T-cell (primary cell): ENCODE measurements around the gene CTNND2. TPM values are rescaled to one million over a fixed set of nuclear protein-coding genes. Genes with fewer than 3 reads are reported as not detected.

Source experiments
- ATAC-seq, 4 experiments: fragments of 200-7000 bp in 3 of 4; fragments of 150-1000 bp in 1 of 4; cut with Tn5 transposase; replicated peaks in 1 of 4; 1 replicate in 3 of 4; 2 replicates in 1 of 4; pipeline ENCODE4 v1.10.0; 2021; ENCODE audit warnings: moderate library complexity in 3 of 4, mild to moderate bottlenecking in 2 of 4, moderate number of reproducible peaks in 1 of 4
- CTCF ChIA-PET, 2 donors: fragments of 300-600 bp; sonication (Branson Sonifier 250); formaldehyde crosslinking; loops; one replicate each; lab custom pipeline; 2022; ENCODE audit warnings: antibody characterized with exemption in 2 of 2; lab: Charles Lee
- POLR2A ChIA-PET, 2 donors: fragments of 300-600 bp; sonication (Branson Sonifier 250); formaldehyde crosslinking; loops; one replicate each; lab custom pipeline; 2022; ENCODE audit warnings: antibody characterized with exemption in 2 of 2; lab: Charles Lee
- DNase-seq, 35 experiments: peaks; one replicate each; pipeline versions ENCODE4 v3.0.0 to v3.0.0-alpha.2; 2013 to 2023
- H3K27ac ChIP-seq: one replicate; pipeline ENCODE4 v1.5.1; 2013; ENCODE audit warnings: low read length
- H3K27me3 ChIP-seq, 2 experiments: replicated peaks in 1 of 2; 1 replicate in 1 of 2; 2 replicates in 1 of 2; pipeline versions ENCODE4 v1.6.1 to v1.7.0; 2013; ENCODE audit warnings: low read length in 1 of 2, mixed read lengths in 1 of 2; ENCODE audit not compliant: control insufficient read depth in 2 of 2, insufficient read depth in 2 of 2; ENCODE audit errors: extremely low read depth in 1 of 2
- H3K36me3 ChIP-seq, 2 donors: 1 replicate in 1 of 2; 2 replicates in 1 of 2; pipeline versions ENCODE4 v1.6.1 to v1.7.0; 2013; ENCODE audit warnings: low read length in 1 of 2; ENCODE audit not compliant: control insufficient read depth in 2 of 2, insufficient read depth in 1 of 2; ENCODE audit errors: extremely low read depth in 1 of 2
- H3K4me1 ChIP-seq, 2 experiments: 1 replicate in 1 of 2; 2 replicates in 1 of 2; pipeline versions ENCODE4 v1.6.1 to v1.7.0; 2013; ENCODE audit warnings: low read length in 2 of 2, mixed read lengths in 1 of 2; ENCODE audit not compliant: insufficient read depth in 2 of 2, control insufficient read depth in 1 of 2; ENCODE audit errors: extremely low read depth in 1 of 2
- H3K4me3 ChIP-seq, 2 donors: 1 replicate in 1 of 2; 2 replicates in 1 of 2; pipeline versions ENCODE4 v1.5.1 to v1.7.0; 2013; ENCODE audit warnings: mild to moderate bottlenecking in 2 of 2, low read length in 1 of 2, moderate library complexity in 1 of 2; ENCODE audit not compliant: control insufficient read depth in 1 of 2; ENCODE audit errors: extremely low read depth in 1 of 2
- H3K9me3 ChIP-seq: 2 replicates; pipeline ENCODE4 v1.7.0; 2013
- H3K27ac Mint-ChIP-seq, 2 donors: one replicate each; pipeline ENCODE4 v1.8.0; 2020 to 2021; ENCODE audit warnings: mild to moderate bottlenecking in 2 of 2, mixed read lengths in 2 of 2
- H3K27me3 Mint-ChIP-seq, 2 donors: one replicate each; pipeline ENCODE4 v1.8.0; 2021 to 2022; ENCODE audit warnings: mixed read lengths in 2 of 2
- H3K36me3 Mint-ChIP-seq: one replicate; pipeline ENCODE4 v1.8.0; 2021; ENCODE audit warnings: mixed read lengths
- H3K4me1 Mint-ChIP-seq, 3 donors: one replicate each; pipeline ENCODE4 v1.8.0; 2020 to 2022; ENCODE audit warnings: mixed read lengths in 3 of 3, mild to moderate bottlenecking in 1 of 3
- H3K4me3 Mint-ChIP-seq, 3 donors: one replicate each; pipeline ENCODE4 v1.8.0; 2020 to 2022; ENCODE audit warnings: mild to moderate bottlenecking in 3 of 3, mixed read lengths in 3 of 3, moderate library complexity in 3 of 3
- H3K9me3 Mint-ChIP-seq, 3 donors: one replicate each; pipeline ENCODE4 v1.8.0; 2020 to 2022; ENCODE audit warnings: mixed read lengths in 3 of 3
- WGBS: methylation state at CpG from one replicate; pipeline ENCODE4 v1.1.5; 2013; ENCODE audit warnings: missing lambda C conversion rate; ENCODE audit not compliant: insufficient coverage; 5-methylcytosine and 5-hydroxymethylcytosine counted together
- total RNA-seq, 35 experiments: library from RNA in 6 of 35; stranded (reverse) in 6 of 35; fragments of 120-200 nt in 1 of 35; gene quantifications; one replicate each; pipeline versions ENCODE4 v1.2.1 to v1.2.4 and lab custom pipeline; 2013 to 2026

Gene CTNND2
- total RNA-seq, 5 donors from 2014 or later (not counting 1 experiment from before 2014, with no cell fraction given), result 0.22 TPM; not detected in 4

DNA sequence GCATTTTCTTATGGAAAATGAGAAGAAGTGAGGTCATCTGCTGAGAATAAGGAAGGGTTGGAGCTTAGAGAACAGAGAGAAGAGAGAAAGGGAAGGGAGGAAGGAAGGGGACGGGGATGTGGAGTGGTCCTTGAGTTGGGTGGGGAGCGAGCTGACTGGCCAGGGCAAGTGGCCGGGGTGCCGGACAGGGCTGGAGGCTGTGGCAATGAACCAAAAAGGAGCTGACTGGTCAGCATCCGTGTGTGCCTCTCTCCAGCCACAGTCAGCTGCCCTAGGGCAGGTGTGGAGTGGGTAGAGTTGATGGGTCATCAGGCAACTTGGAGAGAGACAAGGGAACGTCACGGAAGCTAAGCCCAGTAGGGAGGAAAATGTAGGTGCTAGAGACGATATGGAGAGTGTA is 908.4 kb downstream of the CTNND2 start:
- Mint-ChIP-seq H3K4me1 (no peaks in the 10 kb centered on the region), H3K4me3 (no peak overlapping the region), H3K36me3 (no peaks in the 10 kb centered on the region), H3K9me3 (no peaks in the 10 kb centered on the region), H3K27me3 (peaks cover 0 to 19% of the 10 kb centered on the region in 2 donors), H3K27ac (no peak overlapping the region)
- DNase-seq (no peak), ATAC-seq (no peak)
- ChIA-PET CTCF (interaction anchor here in 1 of 2 donors (0.5 kb wide), 1 partner anchor 9 kb away, joined by 3 read pairs; no protein-coding TSS in a partner anchor), POLR2A (no interaction called here)
- no peak overlapping the region for H3K4me3 ChIP-seq
- no peaks in the 10 kb centered on the region for H3K9me3 ChIP-seq
- no peak overlapping the region for H3K27ac ChIP-seq
- H3K36me3 ChIP-seq, result no peaks in the 10 kb centered on the region
- WGBS, result 89% methylated on average over 8 of the region's 8 CpGs
- no peaks in the 10 kb centered on the region for H3K4me1 ChIP-seq
- peaks cover 0 to 5% of the 10 kb centered on the region in 2 experiments for H3K27me3 ChIP-seq

DNA sequence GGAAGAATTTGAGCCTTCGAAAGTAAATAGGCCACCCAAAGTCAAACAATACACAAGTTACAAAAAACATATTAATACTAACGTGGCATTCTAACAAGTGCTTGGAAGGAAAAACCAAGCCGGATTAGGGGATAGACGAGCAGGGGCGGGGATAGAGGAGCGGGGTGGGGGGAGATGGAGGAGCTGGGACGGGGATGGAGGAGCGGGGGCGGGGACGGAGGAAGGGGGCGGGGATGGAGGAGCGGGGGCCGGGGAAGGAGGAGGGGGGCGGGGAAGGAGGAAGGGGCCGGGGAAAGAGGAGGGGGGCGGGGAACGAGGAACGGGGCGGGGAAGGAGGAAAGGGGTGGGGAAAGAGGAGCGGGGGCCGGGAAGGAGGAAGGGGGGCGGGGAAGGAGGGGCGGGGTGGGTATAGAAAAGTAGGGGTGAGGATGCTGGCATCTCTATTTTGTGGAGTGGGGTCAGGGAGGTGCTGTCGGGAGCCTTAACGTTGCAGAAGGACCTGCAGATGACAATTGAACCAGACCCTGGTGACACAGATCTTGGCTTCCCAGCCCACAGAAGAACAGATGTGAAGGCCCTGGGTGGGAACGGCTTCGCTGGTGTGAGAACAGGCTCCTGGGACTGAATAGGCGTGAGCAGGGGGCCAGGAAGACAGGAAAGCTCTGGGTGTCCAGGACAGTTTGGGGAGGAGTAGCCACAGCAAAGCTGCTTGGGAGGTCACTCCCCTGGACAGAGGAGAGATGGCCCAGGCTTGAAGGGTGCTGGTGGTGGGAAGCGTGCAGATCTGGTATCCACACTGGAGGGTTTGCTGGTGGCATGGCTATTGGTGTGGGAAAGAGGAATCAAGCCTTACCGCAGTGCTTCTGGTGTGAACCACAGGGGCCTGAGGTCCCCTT is 909.9 kb downstream of the CTNND2 start:
- Mint-ChIP-seq H3K4me3 (no peak overlapping the region), H3K4me1 (no peaks in the 10 kb centered on the region), H3K36me3 (no peaks in the 10 kb centered on the region), H3K27me3 (peaks cover 0 to 19% of the 10 kb centered on the region in 2 donors), H3K9me3 (no peaks in the 10 kb centered on the region), H3K27ac (no peak overlapping the region)
- CTCF ChIA-PET, result no interaction called here
- 93% methylated on average over 8 of the region's 30 CpGs for WGBS
- DNase-seq (no peak), ATAC-seq (no peak)
- Histone ChIP-seq H3K9me3 (no peaks in the 10 kb centered on the region), H3K36me3 (no peaks in the 10 kb centered on the region), H3K27me3 (peaks cover 0 to 7% of the 10 kb centered on the region in 2 experiments), H3K27ac (no peak overlapping the region), H3K4me3 (no peak overlapping the region), H3K4me1 (no peaks in the 10 kb centered on the region)
- POLR2A ChIA-PET, result no interaction called here

DNA sequence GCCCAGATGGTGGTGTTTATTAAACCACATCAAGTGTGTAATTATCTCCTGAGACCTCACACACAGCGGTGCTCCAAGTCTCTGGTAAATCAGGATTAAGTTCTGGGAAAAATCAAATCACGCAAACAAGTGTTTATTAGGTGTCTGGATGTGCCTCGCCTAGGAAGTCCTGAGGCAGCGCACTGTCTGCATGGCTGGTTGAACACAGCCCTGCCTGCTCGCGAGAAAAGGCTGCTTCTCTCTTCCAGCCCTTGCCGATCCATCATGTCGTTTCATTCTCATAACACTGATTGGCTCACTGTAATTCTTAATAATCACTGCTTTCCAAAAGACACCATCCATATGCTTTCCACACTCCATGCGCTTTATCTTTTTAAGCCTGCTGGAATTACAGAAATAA is 913.6 kb downstream of the CTNND2 start:
- WGBS, result 100% methylated on average over 7 of the region's 9 CpGs
- no peak overlapping the region for H3K27ac ChIP-seq
- no peaks in the 10 kb centered on the region for H3K36me3 ChIP-seq
- Mint-ChIP-seq H3K4me3 (no peak overlapping the region), H3K4me1 (peaks cover 9 to 12% (median 10%) of the 10 kb centered on the region in 3 donors), H3K27me3 (peaks cover 17 to 30% of the 10 kb centered on the region in 2 donors), H3K9me3 (no peaks in the 10 kb centered on the region), H3K36me3 (no peaks in the 10 kb centered on the region), H3K27ac (no peak overlapping the region)
- H3K4me1 ChIP-seq, result peaks cover 0 to 7% of the 10 kb centered on the region in 2 experiments
- H3K27me3 ChIP-seq, result peaks cover 0 to 15% of the 10 kb centered on the region in 2 experiments
- H3K4me3 ChIP-seq, result no peak overlapping the region
- ATAC-seq (no peak), DNase-seq (no peak)
- no peaks in the 10 kb centered on the region for H3K9me3 ChIP-seq
- ChIA-PET CTCF (no interaction called here), POLR2A (no interaction called here)

DNA sequence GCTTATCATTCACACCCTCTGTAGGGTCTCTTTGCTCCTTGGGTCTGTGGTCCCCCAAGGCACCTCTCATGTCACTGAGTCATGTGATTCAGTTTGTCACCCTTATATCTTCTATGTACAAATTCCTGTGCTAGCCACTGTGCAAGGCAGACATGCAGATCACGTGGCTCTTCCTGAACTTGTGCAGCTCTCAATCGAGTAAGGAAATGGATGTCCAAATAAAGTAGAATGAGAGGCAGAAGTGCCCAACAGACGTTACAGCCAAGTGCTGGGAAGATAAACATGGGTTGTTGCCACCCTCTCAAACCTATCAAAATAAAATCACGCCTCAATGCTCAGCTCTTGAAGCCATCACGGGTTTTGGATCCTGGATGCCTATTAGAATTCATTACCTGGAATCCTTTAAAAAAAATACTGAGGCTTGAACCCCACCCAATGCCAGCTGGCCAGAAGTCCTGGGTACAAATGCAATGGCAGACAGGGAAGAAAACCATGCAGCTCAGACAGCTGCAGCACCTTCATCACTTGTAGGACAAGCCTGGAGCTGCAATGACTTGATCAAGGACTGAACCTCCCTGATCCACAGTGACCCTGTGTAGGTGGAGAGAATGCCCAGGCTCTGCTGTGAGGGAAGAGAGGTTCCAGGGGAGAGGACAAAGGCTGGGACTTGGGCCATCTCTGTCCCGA is 914.5 kb downstream of the CTNND2 start:
- CTCF ChIA-PET, result interaction anchor here in 1 of 2 donors (0.5 to 0.6 kb wide), 2 partner anchors 251 to 1855 kb away, joined by 3 read pairs; no protein-coding TSS in a partner anchor
- H3K36me3 Mint-ChIP-seq, result no peaks in the 10 kb centered on the region

DNA sequence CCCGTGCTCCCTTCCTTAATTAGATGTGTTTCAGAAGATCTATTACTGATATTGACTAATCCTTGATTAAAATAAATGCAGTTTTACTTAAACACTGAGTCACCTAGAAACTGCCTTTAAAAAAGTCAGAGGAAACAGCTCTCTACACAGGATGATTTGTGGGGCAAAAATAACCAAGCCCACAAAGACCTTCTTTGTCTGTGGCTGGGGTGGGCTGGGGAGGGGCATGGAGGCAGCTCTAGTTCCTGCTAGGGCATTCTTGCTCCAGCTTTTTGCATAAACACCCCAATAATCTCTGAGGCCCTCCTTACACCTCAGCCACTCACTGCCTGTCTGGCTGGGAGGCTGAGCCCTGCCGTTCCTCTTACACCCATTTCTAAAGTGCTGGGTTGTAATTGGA is 915.6 kb downstream of the CTNND2 start:
- Mint-ChIP-seq H3K4me1 (peaks cover 9 to 12% (median 10%) of the 10 kb centered on the region in 3 donors), H3K27me3 (peaks cover 15 to 17% of the 10 kb centered on the region in 2 donors), H3K27ac (no peak overlapping the region), H3K4me3 (peak overlapping the region in 2 of 3 donors; percentile 21 to 39), H3K9me3 (no peaks in the 10 kb centered on the region), H3K36me3 (no peaks in the 10 kb centered on the region)
- ChIA-PET POLR2A (interaction anchor here in 1 of 2 donors (0.6 kb wide), 1 partner anchor 502 kb away, joined by 3 read pairs; no protein-coding TSS in a partner anchor), CTCF (interaction anchor here (0.6 to 1.3 kb wide), 5 partner anchors 12 to 1854 kb away, joined by 3 to 5 read pairs (median 3); no protein-coding TSS in a partner anchor)
- DNase-seq, result no peak
- peaks cover 0 to 7% of the 10 kb centered on the region in 2 experiments for H3K4me1 ChIP-seq
- H3K27me3 ChIP-seq, result peaks cover 0 to 12% of the 10 kb centered on the region in 2 experiments
- H3K36me3 ChIP-seq, result no peaks in the 10 kb centered on the region
- H3K4me3 ChIP-seq, result no peak overlapping the region
- no peak for ATAC-seq
- no peaks in the 10 kb centered on the region for H3K9me3 ChIP-seq
- WGBS, result no CpG with 5 or more reads among the region's 2 CpGs
- H3K27ac ChIP-seq, result no peak overlapping the region

More for the DNA sequence above, 914.5 kb downstream of the CTNND2 start:
- WGBS, result 50% methylated on average over 2 of the region's 6 CpGs
- Mint-ChIP-seq H3K4me1 (peaks cover 9 to 12% (median 10%) of the 10 kb centered on the region in 3 donors), H3K9me3 (no peaks in the 10 kb centered on the region), H3K27ac (no peak overlapping the region), H3K27me3 (peaks cover 17 to 22% of the 10 kb centered on the region in 2 donors), H3K4me3 (no peak overlapping the region)
- POLR2A ChIA-PET, result no interaction called here
- peaks cover 0 to 7% of the 10 kb centered on the region in 2 experiments for H3K4me1 ChIP-seq
- H3K36me3 ChIP-seq, result no peaks in the 10 kb centered on the region
- no peak overlapping the region for H3K4me3 ChIP-seq
- H3K27me3 ChIP-seq, result peaks cover 0 to 13% of the 10 kb centered on the region in 2 experiments
- ATAC-seq, result no peak
- DNase-seq, result no peak
- H3K27ac ChIP-seq, result no peak overlapping the region
- no peaks in the 10 kb centered on the region for H3K9me3 ChIP-seq
